BJ (cell line): ENCODE data around the gene GALNT7. TPM values are rescaled to one million over a fixed set of nuclear protein-coding genes. Genes with fewer than 3 reads are reported as not detected.

Source experiments
- CTCF ChIA-PET: fragments of 350-600 bp; formaldehyde crosslinking; extraction: SDS; loops from one replicate; lab custom pipeline; 2021; ENCODE audit warnings: antibody characterized with exemption, inconsistent platforms; lab: Yijun Ruan, JAX
- POLR2A ChIA-PET: fragments of 300-600 bp; sonication (Branson Sonifier 250); formaldehyde crosslinking; extraction: SDS; loops from one replicate; lab custom pipeline; 2021; ENCODE audit warnings: antibody characterized with exemption; lab: Charles Lee
- DNase-seq: peaks from one replicate; pipeline ENCODE4 v3.0.0-alpha.2; 2011; ENCODE audit warnings: low read depth
- H3K27me3 ChIP-seq: 2 replicates; pipeline ENCODE4 v1.6.0; 2011; ENCODE audit warnings: low read length; ENCODE audit not compliant: control insufficient read depth, insufficient read depth
- H3K36me3 ChIP-seq: 2 replicates; pipeline ENCODE4 v1.5.1; 2011; ENCODE audit warnings: low read length; ENCODE audit not compliant: control insufficient read depth, insufficient read depth
- H3K4me3 ChIP-seq: 2 replicates; pipeline ENCODE4 v1.5.1; 2011; ENCODE audit warnings: low read depth, mild to moderate bottlenecking, control low read depth, low read length
- polyA plus RNA-seq: library from polyadenylated mRNA; depleted of rRNA; stranded (reverse); fragments of >200 nt; gene quantifications from 2 replicates; pipeline ENCODE4 v1.2.3, GENCODE V29; 2011
- TF ChIP-seq, protein P1 (sequence below): IDR thresholded peaks from 2 replicates; pipeline ENCODE4 v1.5.1; 2011; ENCODE audit warnings: low read depth, mild to moderate bottlenecking, control low read depth, inconsistent platforms, low read length, moderate library complexity; ENCODE audit not compliant: insufficient read depth

The GALNT7 gene
- polyA plus RNA-seq, 1 experiment: 6.3 TPM

DNA sequence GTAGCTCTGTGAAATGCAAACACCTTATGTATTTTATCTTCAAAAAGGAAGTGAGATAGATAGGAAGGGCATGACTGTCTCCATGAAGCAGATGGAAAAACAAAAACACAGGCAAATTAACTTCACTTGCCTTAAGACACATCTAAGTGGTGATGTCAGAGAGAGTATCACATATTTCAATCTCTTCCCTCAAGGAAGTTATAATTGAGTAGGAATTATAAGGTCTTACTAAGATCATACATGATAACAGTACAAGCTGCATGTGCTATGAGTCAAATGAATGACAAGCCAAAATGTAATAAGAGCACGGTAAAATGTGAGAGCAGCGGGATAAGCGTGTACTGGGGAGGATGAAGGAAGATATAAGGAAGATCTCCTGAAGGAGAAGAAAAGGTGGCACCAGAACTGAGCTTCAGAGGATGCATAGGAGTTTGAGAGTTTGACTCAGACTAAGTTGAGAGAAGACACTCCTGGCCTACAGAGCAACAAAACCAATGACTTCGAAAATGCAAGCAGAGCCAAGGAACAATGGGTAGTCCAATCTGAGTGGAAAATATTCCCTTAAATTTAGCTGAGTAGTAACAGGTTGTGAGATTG is 43.3 kb upstream of the GALNT7 start:
- Histone ChIP-seq H3K27me3 (no peaks in the 10 kb centered on the region), H3K36me3 (no peaks in the 10 kb centered on the region), H3K4me3 (no peak overlapping the region)
- no peak for DNase-seq
- TF ChIP-seq, protein P1, sequence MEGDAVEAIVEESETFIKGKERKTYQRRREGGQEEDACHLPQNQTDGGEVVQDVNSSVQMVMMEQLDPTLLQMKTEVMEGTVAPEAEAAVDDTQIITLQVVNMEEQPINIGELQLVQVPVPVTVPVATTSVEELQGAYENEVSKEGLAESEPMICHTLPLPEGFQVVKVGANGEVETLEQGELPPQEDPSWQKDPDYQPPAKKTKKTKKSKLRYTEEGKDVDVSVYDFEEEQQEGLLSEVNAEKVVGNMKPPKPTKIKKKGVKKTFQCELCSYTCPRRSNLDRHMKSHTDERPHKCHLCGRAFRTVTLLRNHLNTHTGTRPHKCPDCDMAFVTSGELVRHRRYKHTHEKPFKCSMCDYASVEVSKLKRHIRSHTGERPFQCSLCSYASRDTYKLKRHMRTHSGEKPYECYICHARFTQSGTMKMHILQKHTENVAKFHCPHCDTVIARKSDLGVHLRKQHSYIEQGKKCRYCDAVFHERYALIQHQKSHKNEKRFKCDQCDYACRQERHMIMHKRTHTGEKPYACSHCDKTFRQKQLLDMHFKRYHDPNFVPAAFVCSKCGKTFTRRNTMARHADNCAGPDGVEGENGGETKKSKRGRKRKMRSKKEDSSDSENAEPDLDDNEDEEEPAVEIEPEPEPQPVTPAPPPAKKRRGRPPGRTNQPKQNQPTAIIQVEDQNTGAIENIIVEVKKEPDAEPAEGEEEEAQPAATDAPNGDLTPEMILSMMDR: no peak
- ChIA-PET POLR2A (no interaction called here), CTCF (interaction anchor here (1.0 kb wide), 1 partner anchor 33 kb away, joined by 3 read pairs; no protein-coding TSS in a partner anchor)

DNA sequence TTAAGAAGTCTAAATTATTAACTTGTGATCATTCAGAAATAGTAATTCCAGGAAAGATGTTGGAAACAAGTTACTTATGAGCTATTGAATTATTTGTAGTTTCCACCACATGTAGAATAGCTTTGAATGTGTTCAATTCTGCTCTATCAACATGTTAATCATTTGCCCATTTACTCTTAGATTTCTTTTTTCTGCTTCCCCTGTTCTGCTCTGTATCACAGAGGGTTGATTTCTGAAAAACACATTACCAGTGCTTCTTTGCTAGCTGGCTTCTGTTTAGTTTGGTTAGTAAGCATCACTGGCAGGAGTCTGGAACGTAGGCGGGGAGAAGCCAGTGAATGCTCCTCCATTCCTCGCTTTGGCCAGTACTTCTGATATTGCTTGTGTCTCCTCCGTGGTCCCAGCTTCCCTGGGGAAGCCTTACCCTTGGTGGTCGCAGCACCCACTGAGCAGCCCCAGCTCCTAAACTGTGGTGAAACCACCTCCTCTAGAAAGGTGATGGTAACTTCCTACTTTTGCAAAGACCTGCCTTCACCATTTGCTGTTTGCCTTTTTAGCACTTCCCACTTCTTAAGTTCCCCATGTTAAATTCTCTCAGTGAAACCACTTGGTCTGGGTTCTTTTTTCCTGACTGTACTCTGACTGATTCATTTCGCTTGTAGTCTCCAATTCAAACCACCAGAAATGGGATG is 40.3 kb upstream of the GALNT7 start:
- ChIA-PET CTCF (no interaction called here), POLR2A (no interaction called here)
- Histone ChIP-seq H3K36me3 (no peaks in the 10 kb centered on the region), H3K4me3 (no peak overlapping the region), H3K27me3 (no peaks in the 10 kb centered on the region)
- DNase-seq: no peak
- TF ChIP-seq, protein P1: no peak

DNA sequence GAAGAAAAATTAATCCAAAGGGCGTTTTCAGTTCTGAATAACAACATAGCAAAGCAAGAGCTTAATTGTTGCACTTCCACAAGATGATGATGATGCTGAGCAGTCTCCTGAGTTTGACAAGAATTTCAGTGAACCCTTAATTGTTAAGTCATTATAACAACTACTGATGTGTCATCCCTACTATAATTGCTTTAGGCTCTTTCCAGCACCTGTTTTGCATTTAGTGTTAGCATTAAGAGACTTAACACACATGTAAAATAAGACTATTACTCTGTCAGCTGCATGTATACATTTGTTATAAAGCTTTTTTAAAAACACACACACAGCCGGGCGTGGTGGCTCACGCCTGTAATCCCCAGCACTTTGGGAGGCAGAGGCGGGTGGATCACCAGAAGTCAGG is 37.9 kb upstream of the GALNT7 start:
- H3K36me3 ChIP-seq: no peaks in the 10 kb centered on the region
- no peak overlapping the region for H3K4me3 ChIP-seq
- no peak for DNase-seq
- ChIA-PET POLR2A (no interaction called here), CTCF (no interaction called here)
- H3K27me3 ChIP-seq: no peaks in the 10 kb centered on the region
- TF ChIP-seq, protein P1: no peak

DNA sequence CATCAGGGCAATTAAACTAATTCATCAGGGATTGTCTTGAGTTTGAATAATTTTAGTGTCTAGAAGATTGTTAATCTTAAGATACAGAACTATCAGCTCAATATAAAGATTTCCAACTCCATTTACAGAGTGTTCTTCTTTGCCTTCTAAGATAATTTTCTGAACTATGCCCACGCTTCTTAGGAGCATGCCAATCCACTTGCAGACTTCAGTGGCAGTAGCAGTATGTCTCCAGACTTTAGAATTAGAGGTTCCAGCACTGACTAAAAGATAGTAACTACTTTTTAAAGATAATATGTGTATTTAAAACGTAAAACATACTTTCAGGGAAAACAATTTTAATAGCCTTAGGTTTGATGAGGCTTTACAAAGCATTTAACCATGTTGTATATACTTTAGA is 34.2 kb upstream of the GALNT7 start:
- TF ChIP-seq, protein P1: no peak
- POLR2A ChIA-PET: no interaction called here

DNA sequence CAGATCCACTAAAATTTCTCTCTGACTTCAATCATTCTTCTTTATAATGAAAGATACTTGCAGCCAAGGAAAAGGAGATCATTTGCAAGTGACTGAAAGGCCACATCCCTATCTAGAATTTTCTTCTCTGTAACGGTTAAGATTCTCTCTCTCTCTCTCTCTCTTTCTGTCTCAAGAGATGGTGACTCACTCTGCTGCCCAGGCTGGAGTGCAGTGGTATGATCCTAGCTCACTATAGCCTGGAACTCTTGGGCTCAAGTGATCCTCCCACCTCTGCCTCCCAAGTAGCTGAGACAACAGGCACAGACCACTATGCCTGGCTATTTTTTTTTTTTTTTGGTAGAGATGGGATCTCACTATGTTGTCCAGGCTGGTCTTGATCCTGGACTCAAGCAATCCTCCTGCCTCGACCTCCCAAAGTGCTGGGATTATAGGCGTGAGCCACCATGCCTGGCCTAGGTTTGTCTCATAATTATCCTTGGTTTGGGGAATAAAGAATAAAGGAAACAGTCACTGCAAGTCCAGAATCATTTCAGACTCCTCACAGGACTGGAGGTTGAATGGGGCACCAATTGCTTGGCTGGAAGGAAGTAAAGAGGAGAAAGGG is 33.3 kb upstream of the GALNT7 start:
- CTCF ChIA-PET: no interaction called here

More for the DNA sequence above, 34.2 kb upstream of the GALNT7 start:
- no peak overlapping the region for H3K4me3 ChIP-seq
- no peaks in the 10 kb centered on the region for H3K36me3 ChIP-seq
- H3K27me3 ChIP-seq: no peaks in the 10 kb centered on the region
- CTCF ChIA-PET: no interaction called here
- no peak for DNase-seq

More for the DNA sequence above, 33.3 kb upstream of the GALNT7 start:
- Histone ChIP-seq H3K36me3 (no peaks in the 10 kb centered on the region), H3K4me3 (no peak overlapping the region), H3K27me3 (no peaks in the 10 kb centered on the region)
- TF ChIP-seq, protein P1: no peak
- no peak for DNase-seq
- POLR2A ChIA-PET: no interaction called here
